Activated CD4-positive, alpha-beta memory T cell treated with anti-CD3 and anti-CD28 coated beads, Interleukin-2, amount 10 ng/mL, durations not matched to agents 7 days and 5 days (primary cell): Measurements from ENCODE around the gene ACAP2. TPM values are rescaled to one million over a fixed set of nuclear protein-coding genes. Genes with fewer than 3 reads are reported as not detected.

Experiments
- CTCF ChIA-PET: fragments of 350-600 bp; sonication (Branson Sonifier 250); formaldehyde crosslinking; loops from one replicate; lab custom pipeline; 2021; ENCODE audit warnings: antibody characterized with exemption, inconsistent platforms; lab: Charles Lee
- POLR2A ChIA-PET: fragments of 350-600 bp; sonication (Branson Sonifier 250); formaldehyde crosslinking; loops from one replicate; lab custom pipeline; 2021; ENCODE audit warnings: antibody characterized with exemption; lab: Charles Lee
- DNase-seq: peaks from one replicate; pipeline ENCODE4 v3.0.0-alpha.2; 2020
- H3K27ac Mint-ChIP-seq: one replicate; pipeline ENCODE4 v1.8.0; 2021; ENCODE audit warnings: mild to moderate bottlenecking, mixed read lengths
- H3K27me3 Mint-ChIP-seq: one replicate; pipeline ENCODE4 v1.8.0; 2021; ENCODE audit warnings: mixed read lengths
- H3K36me3 Mint-ChIP-seq: one replicate; pipeline ENCODE4 v1.8.0; 2021; ENCODE audit warnings: low read depth, mixed read lengths
- H3K4me1 Mint-ChIP-seq: one replicate; pipeline ENCODE4 v1.8.0; 2021; ENCODE audit warnings: mixed read lengths
- H3K4me3 Mint-ChIP-seq: one replicate; pipeline ENCODE4 v1.8.0; 2021; ENCODE audit warnings: mild to moderate bottlenecking, mixed read lengths
- H3K9me3 Mint-ChIP-seq: one replicate; pipeline ENCODE4 v1.8.0; 2021; ENCODE audit warnings: mixed read lengths
- total RNA-seq, 2 experiments: library from RNA; stranded (reverse); gene quantifications; one replicate each; pipeline ENCODE4 v1.2.3, GENCODE V29; 2021

ACAP2 gene
- total RNA-seq, 2 experiments from 2014 or later = 76.0 to 77.4 TPM

GRCh38 chr3:195251336-195252065 is 191.3 kb downstream of the ACAP2 start:
- no peak overlapping the region for H3K4me3 Mint-ChIP-seq
- ChIA-PET POLR2A (no interaction called here), CTCF (no interaction called here)
- no peak overlapping the region for H3K27ac Mint-ChIP-seq
- no peak for DNase-seq
- H3K27me3 Mint-ChIP-seq = no peaks in the 10 kb centered on the region
- H3K9me3 Mint-ChIP-seq = no peaks in the 10 kb centered on the region
- H3K4me1 Mint-ChIP-seq = peaks cover 8% of the 10 kb centered on the region
- H3K36me3 Mint-ChIP-seq = no peaks in the 10 kb centered on the region

- Mint-ChIP-seq H3K9me3 (no peaks in the 10 kb centered on the region), H3K27me3 (no peaks in the 10 kb centered on the region), H3K4me1 (peaks cover 8% of the 10 kb centered on the region), H3K4me3 (no peak overlapping the region), H3K36me3 (no peaks in the 10 kb centered on the region), H3K27ac (no peak overlapping the region)
- ChIA-PET POLR2A (interaction anchor here (1.2 kb wide), 1 partner anchor 10 kb away, joined by 3 read pairs; no protein-coding TSS in a partner anchor), CTCF (interaction anchor here (0.6 to 1.3 kb wide), 5 partner anchors 10 to 666 kb away, joined by 3 to 5 read pairs (median 3); partner anchors contain the start of gene XXYLT1)
- DNase-seq = no peak
Observed at GRCh38 chr3:195250473-195251251, 192.2 kb downstream of the ACAP2 start.

- no peaks in the 10 kb centered on the region for H3K27me3 Mint-ChIP-seq
- no peaks in the 10 kb centered on the region for H3K9me3 Mint-ChIP-seq
- no peak overlapping the region for H3K27ac Mint-ChIP-seq
- ChIA-PET CTCF (interaction anchor here (0.6 to 1.3 kb wide), 4 partner anchors 11 to 276 kb away, joined by 3 to 5 read pairs (median 4); partner anchors contain the start of gene XXYLT1), POLR2A (interaction anchor here (1.2 kb wide), 1 partner anchor 11 kb away, joined by 3 read pairs; no protein-coding TSS in a partner anchor)
- H3K4me3 Mint-ChIP-seq = no peak overlapping the region
- DNase-seq = no peak
- H3K36me3 Mint-ChIP-seq = no peaks in the 10 kb centered on the region
- H3K4me1 Mint-ChIP-seq = peaks cover 8% of the 10 kb centered on the region
Observed at GRCh38 chr3:195249858-195250464, 192.9 kb downstream of the ACAP2 start.

- Mint-ChIP-seq H3K36me3 (no peaks in the 10 kb centered on the region), H3K27me3 (no peaks in the 10 kb centered on the region), H3K9me3 (no peaks in the 10 kb centered on the region), H3K4me1 (peaks cover 8% of the 10 kb centered on the region), H3K4me3 (no peak overlapping the region), H3K27ac (no peak overlapping the region)
- ChIA-PET CTCF (interaction anchor here (1.1 kb wide), 1 partner anchor 21 kb away, joined by 4 read pairs; no protein-coding TSS in a partner anchor), POLR2A (interaction anchor here (1.2 kb wide), 1 partner anchor 11 kb away, joined by 3 read pairs; no protein-coding TSS in a partner anchor)
- no peak for DNase-seq
Observed at GRCh38 chr3:195249057-195249770, 193.6 kb downstream of the ACAP2 start.

- POLR2A ChIA-PET = no interaction called here
- CTCF ChIA-PET = interaction anchor here (1.2 to 1.5 kb wide), 2 partner anchors 11 to 23 kb away, joined by 3 to 5 read pairs; partner anchors contain the start of gene XXYLT1
- DNase-seq = no peak
- Mint-ChIP-seq H3K36me3 (no peaks in the 10 kb centered on the region), H3K27ac (no peak overlapping the region), H3K4me3 (no peak overlapping the region), H3K4me1 (peaks cover 10% of the 10 kb centered on the region), H3K9me3 (no peaks in the 10 kb centered on the region), H3K27me3 (no peaks in the 10 kb centered on the region)
Observed at GRCh38 chr3:195248281-195248680, 194.5 kb downstream of the ACAP2 start.

- no peak for DNase-seq
- no peaks in the 10 kb centered on the region for H3K36me3 Mint-ChIP-seq
- CTCF ChIA-PET = interaction anchor here (1.2 to 1.5 kb wide), 2 partner anchors 11 to 23 kb away, joined by 3 to 5 read pairs; partner anchors contain the start of gene XXYLT1
Observed at GRCh38 chr3:195247863-195248189, 195.0 kb downstream of the ACAP2 start.

GRCh38 chr3:195247086-195247862 is 195.5 kb downstream of the ACAP2 start:
- CTCF ChIA-PET = interaction anchor here (1.2 to 1.5 kb wide), 2 partner anchors 12 to 24 kb away, joined by 3 to 5 read pairs; partner anchors contain the start of gene XXYLT1
- Mint-ChIP-seq H3K4me3 (no peak overlapping the region), H3K27me3 (no peaks in the 10 kb centered on the region), H3K9me3 (no peaks in the 10 kb centered on the region), H3K27ac (no peak overlapping the region), H3K36me3 (no peaks in the 10 kb centered on the region), H3K4me1 (peaks cover 12% of the 10 kb centered on the region)
- no peak for DNase-seq
- POLR2A ChIA-PET = no interaction called here

More at GRCh38 chr3:195247863-195248189, 195.0 kb downstream of the ACAP2 start:
- Mint-ChIP-seq H3K27me3 (no peaks in the 10 kb centered on the region), H3K9me3 (no peaks in the 10 kb centered on the region), H3K4me1 (peaks cover 11% of the 10 kb centered on the region), H3K4me3 (no peak overlapping the region), H3K27ac (no peak overlapping the region)
- POLR2A ChIA-PET = no interaction called here

- Mint-ChIP-seq H3K4me3 (no peak overlapping the region), H3K4me1 (peaks cover 10% of the 10 kb centered on the region), H3K36me3 (no peaks in the 10 kb centered on the region), H3K27me3 (no peaks in the 10 kb centered on the region), H3K27ac (no peak overlapping the region), H3K9me3 (no peaks in the 10 kb centered on the region)
- no peak for DNase-seq
- ChIA-PET POLR2A (no interaction called here), CTCF (no interaction called here)
Observed at GRCh38 chr3:195246581-195246995, 196.2 kb downstream of the ACAP2 start.

- ChIA-PET POLR2A (no interaction called here), CTCF (no interaction called here)
- Mint-ChIP-seq H3K4me1 (peaks cover 6% of the 10 kb centered on the region), H3K9me3 (no peaks in the 10 kb centered on the region), H3K27me3 (no peaks in the 10 kb centered on the region), H3K27ac (no peak overlapping the region), H3K4me3 (no peak overlapping the region), H3K36me3 (no peaks in the 10 kb centered on the region)
- DNase-seq = no peak
Observed at GRCh38 chr3:195245531-195245951, 197.3 kb downstream of the ACAP2 start.

GRCh38 chr3:195241592-195242355 is 201.0 kb downstream of the ACAP2 start:
- CTCF ChIA-PET = interaction anchor here (1.3 kb wide), 1 partner anchor 29 kb away, joined by 3 read pairs; the partner anchor contains the start of gene XXYLT1

GRCh38 chr3:195240939-195241338 is 201.9 kb downstream of the ACAP2 start:
- H3K36me3 Mint-ChIP-seq = peaks cover 13% of the 10 kb centered on the region
- peaks cover 10% of the 10 kb centered on the region for H3K9me3 Mint-ChIP-seq
- no peak for DNase-seq
- CTCF ChIA-PET = no interaction called here
- no peak overlapping the region for H3K4me3 Mint-ChIP-seq
- POLR2A ChIA-PET = no interaction called here
- H3K4me1 Mint-ChIP-seq = peaks cover 7% of the 10 kb centered on the region
- no peaks in the 10 kb centered on the region for H3K27me3 Mint-ChIP-seq
- H3K27ac Mint-ChIP-seq = no peak overlapping the region

More at GRCh38 chr3:195241592-195242355, 201.0 kb downstream of the ACAP2 start:
- Mint-ChIP-seq H3K36me3 (peaks cover 13% of the 10 kb centered on the region), H3K27me3 (no peaks in the 10 kb centered on the region), H3K27ac (no peak overlapping the region), H3K4me1 (peaks cover 7% of the 10 kb centered on the region), H3K4me3 (no peak overlapping the region), H3K9me3 (peaks cover 8% of the 10 kb centered on the region)
- POLR2A ChIA-PET = no interaction called here
- DNase-seq = peak; percentile 14
